Effector memory CD4-positive, alpha-beta T cell (primary cell): Measurements from ENCODE around the gene NINJ1.

ENCODE experiments used
- DNase-seq, 3 donors: peaks; one replicate each; pipeline ENCODE4 v3.0.0-alpha.2; 2020
- H3K27ac ChIP-seq: 2 replicates; pipeline ENCODE4 v1.7.0; 2013; ENCODE audit warnings: mild to moderate bottlenecking, low read length, moderate library complexity; ENCODE audit not compliant: insufficient read depth, poor library complexity, severe bottlenecking
- H3K27me3 ChIP-seq: replicated peaks from 2 replicates; pipeline ENCODE4 v1.7.0; 2013; ENCODE audit warnings: mild to moderate bottlenecking, low read length; ENCODE audit not compliant: insufficient read depth, control insufficient read depth, poor library complexity, severe bottlenecking
- H3K36me3 ChIP-seq: 2 replicates; pipeline ENCODE4 v1.7.0; 2013; ENCODE audit warnings: mild to moderate bottlenecking, low read length, moderate library complexity; ENCODE audit not compliant: control insufficient read depth, insufficient read depth
- H3K4me1 ChIP-seq: 2 replicates; pipeline ENCODE4 v1.7.0; 2013; ENCODE audit warnings: low read length, mild to moderate bottlenecking; ENCODE audit not compliant: control insufficient read depth, insufficient read depth, poor library complexity, severe bottlenecking
- H3K4me3 ChIP-seq: 2 replicates; pipeline ENCODE4 v1.7.0; 2013; ENCODE audit warnings: low read length, low read depth, mild to moderate bottlenecking; ENCODE audit not compliant: insufficient read depth, poor library complexity, severe bottlenecking
- H3K9me3 ChIP-seq: 2 replicates; pipeline ENCODE4 v1.7.0; 2013; ENCODE audit warnings: mild to moderate bottlenecking, low read length, moderate library complexity; ENCODE audit not compliant: control insufficient read depth

NINJ1 gene

DNA sequence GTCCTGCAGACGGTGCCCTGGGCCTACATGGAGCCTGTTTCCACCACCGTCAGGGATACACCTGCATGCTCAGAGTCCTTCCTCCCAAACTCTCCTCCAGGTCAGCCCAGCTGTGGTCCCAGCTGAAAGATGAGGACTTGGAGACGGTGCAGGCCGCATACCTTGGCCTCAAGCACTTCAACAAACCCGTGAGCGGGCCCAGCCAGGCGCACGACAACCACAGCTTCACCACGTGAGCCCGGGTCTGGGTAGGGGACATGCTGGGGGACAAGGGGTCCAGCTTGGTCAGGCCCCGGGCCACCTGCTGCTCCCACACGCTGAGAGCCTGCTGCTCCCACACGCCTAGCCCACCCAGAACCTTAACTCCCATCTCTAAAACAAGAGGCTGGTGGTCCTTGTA, 54.7 kb downstream of the NINJ1 start:
- peaks cover 55% of the 10 kb centered on the region for H3K36me3 ChIP-seq
- no peak overlapping the region for H3K4me3 ChIP-seq
- no peaks in the 10 kb centered on the region for H3K9me3 ChIP-seq
- H3K27me3 ChIP-seq: no peaks in the 10 kb centered on the region
- no peak overlapping the region for H3K27ac ChIP-seq
- H3K4me1 ChIP-seq: peaks cover 21% of the 10 kb centered on the region
- no peak for DNase-seq

DNA sequence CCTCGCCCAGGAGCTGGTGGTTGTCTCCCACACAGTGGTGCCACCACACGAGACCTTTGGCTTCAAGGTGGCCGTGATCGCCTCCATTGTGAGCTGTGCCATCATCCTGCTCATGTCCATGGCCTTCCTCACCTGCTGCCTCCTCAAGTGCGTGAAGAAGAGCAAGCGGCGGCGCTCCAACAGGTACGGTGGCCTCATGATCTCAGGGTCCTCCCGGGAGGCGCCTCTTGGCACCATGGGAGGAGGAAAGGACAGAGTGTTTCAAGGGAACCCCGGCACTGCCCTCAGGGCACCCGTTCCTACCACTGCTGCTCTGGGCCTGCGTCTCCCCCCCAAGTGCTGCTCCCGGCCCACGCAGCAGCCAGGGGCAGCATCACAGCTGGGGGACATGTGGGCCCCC, 56.2 kb downstream of the NINJ1 start:
- Histone ChIP-seq H3K9me3 (no peaks in the 10 kb centered on the region), H3K4me3 (no peak overlapping the region), H3K36me3 (peaks cover 48% of the 10 kb centered on the region), H3K27ac (peak overlapping the region; percentile 23), H3K4me1 (peaks cover 11% of the 10 kb centered on the region), H3K27me3 (no peaks in the 10 kb centered on the region)
- DNase-seq: no peak

DNA sequence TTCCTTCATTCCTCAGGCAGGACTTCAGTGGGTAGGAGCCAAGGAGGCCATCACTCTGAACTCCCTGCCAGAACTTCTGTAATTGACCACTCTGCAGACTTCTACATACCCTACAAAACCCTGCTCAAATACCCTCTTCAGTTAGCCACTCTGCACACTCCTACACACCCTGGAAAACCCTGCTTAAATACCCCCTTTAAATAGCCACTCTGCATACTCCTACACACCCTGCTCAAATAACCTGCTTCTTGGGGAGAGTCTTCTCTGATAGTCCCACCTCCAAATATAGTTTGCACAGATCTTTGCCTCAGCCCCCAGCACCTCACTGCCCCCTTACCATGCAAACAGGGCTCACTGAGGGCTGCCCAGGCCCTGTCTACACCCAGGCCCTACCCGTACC, 56.7 kb downstream of the NINJ1 start:
- Histone ChIP-seq H3K27ac (peak overlapping the region; percentile 23), H3K27me3 (no peaks in the 10 kb centered on the region), H3K9me3 (no peaks in the 10 kb centered on the region), H3K4me1 (peaks cover 10% of the 10 kb centered on the region), H3K36me3 (peaks cover 48% of the 10 kb centered on the region), H3K4me3 (no peak overlapping the region)
- DNase-seq: no peak

DNA sequence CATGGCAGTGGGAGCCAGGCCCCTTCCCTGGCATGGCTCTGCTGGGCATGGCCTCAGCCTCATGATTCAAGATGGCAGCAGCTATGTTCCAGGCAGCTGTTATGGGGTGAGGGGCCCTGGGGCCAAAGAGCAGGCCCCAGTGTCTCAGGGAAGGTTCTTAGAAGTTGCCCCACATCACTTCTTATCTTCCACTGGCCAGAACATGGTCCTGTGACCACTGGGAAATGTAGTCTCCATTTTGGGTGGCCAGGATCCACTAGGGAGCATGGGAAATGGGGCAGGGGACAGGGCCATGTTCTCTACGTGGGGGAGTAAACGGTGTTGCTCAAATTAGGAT, 57.3 kb downstream of the NINJ1 start:
- H3K36me3 ChIP-seq: peaks cover 48% of the 10 kb centered on the region
- peaks cover 13% of the 10 kb centered on the region for H3K4me1 ChIP-seq
- no peak for DNase-seq
- H3K4me3 ChIP-seq: no peak overlapping the region
- H3K27ac ChIP-seq: peak overlapping the region; percentile 23
- H3K9me3 ChIP-seq: no peaks in the 10 kb centered on the region
- H3K27me3 ChIP-seq: no peaks in the 10 kb centered on the region

DNA sequence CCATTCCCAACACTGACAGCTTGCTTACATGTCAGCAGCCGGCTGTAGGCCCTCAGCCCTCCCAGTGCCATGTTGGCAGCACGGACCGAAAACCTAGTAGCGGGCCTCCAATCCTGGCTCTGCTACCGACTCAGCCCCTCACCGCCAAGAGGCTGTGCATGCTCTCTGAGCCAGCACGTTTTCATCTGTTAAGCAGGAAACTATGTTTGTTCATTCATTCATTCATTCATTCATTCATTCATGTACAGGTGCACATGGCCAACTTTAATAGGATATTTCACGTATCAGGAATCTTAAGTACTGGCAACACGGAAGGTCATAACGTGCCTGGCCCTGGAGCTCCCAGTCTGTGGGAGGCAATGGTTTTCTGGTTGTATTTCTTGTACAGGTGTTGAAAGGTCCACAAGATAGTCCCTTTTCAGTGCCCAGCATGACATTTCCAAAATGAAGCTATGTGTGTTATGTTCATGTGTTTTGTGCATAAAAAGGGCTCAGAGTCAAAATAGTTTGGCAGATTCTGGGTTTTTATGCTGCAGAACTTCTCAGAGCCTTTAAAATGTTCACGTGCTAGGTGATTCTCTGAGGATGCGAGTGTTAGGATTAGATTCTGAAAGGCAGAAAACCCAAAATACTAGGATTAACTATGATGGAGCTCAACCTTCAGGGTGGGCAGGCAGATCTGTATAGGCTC, 57.8 kb downstream of the NINJ1 start:
- Histone ChIP-seq H3K27ac (peak overlapping the region; percentile 23), H3K9me3 (no peaks in the 10 kb centered on the region), H3K4me3 (no peak overlapping the region), H3K4me1 (peaks cover 14% of the 10 kb centered on the region), H3K36me3 (peaks cover 44% of the 10 kb centered on the region), H3K27me3 (no peaks in the 10 kb centered on the region)
- no peak for DNase-seq

DNA sequence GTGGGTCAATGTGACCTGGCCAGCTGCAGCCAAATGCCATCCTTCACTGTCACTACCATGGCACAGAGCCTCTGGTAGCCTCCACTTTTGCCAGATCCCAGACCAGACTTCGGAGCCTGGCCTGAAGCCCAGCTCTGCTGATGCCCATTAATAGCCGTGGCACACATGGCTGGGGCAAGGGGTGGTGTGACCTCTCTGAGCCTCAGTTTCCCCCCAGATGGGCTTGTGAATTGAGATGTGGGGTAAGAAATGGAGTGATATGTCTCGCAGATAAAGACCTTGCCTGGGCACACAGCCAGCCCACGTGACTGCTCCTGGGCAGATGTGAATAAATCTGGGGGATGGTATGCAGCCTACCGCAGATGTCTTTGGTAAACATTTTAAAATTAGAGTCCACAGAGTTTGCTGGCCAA, 61.7 kb downstream of the NINJ1 start:
- no peak overlapping the region for H3K4me3 ChIP-seq
- no peak overlapping the region for H3K27ac ChIP-seq
- peaks cover 31% of the 10 kb centered on the region for H3K36me3 ChIP-seq
- H3K9me3 ChIP-seq: no peaks in the 10 kb centered on the region
- peaks cover 20% of the 10 kb centered on the region for H3K4me1 ChIP-seq
- DNase-seq: no peak
- H3K27me3 ChIP-seq: no peaks in the 10 kb centered on the region
